Measurements from ENCODE around the gene TRIM24. TPM values are rescaled to one million over a fixed set of nuclear protein-coding genes. Genes with fewer than 3 reads are reported as not detected.

TRIM24 gene
- total and polyA plus RNA-seq, 2 experiments from 2014 or later: 47.8 to 63.1 TPM

DNA sequence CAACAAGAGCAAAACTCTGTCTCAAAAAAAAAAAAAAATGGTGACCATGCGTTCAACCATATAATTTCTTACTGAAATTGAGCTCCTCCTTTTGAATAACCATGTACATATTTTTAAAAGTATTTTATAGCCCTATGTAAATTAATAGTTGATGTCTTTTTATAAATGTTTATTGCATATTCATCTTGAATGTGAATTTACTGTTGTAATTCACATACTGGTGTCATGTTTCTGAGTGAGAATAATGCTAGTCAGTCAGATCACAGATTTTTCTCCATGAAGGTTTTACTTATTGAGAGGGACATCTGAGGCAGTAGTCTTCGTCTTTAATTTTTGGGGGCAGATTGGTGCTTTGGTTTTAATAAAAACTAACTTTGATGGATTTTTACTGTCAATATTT lies 128.9 kb downstream of the TRIM24 start:
- Histone ChIP-seq H3K4me1 (ENCODE audit: insufficient read depth) (no peaks in the 10 kb centered on the region), H3K79me2 (no peaks in the 10 kb centered on the region), H3K36me3 (replicated peaks; ENCODE audit: insufficient read depth, low read depth) (no peaks in the 10 kb centered on the region), H3K4me2 (no peak overlapping the region), H2AFZ (no peak overlapping the region), H3K4me3 (no peak overlapping the region), H3K27me3 (no peaks in the 10 kb centered on the region), H3K9me2 (replicated peaks; ENCODE audit: insufficient read depth) (no peaks in the 10 kb centered on the region), H4K20me1 (ENCODE audit: insufficient read depth, poor library complexity, severe bottlenecking) (no peaks in the 10 kb centered on the region), H3K9me3 (ENCODE audit: low read depth) (no peaks in the 10 kb centered on the region), H3K27ac (no peak overlapping the region)
- WGBS (ENCODE audit: low lambda C conversion rate, missing lambda C conversion rate): 100% methylated on average over 2 of the region's 2 CpGs
- TF ChIP-seq EZH2 (IDR thresholded peaks at IDR 0.05; ENCODE audit: borderline replicate concordance): no peak
- TF ChIP-seq, protein P1, sequence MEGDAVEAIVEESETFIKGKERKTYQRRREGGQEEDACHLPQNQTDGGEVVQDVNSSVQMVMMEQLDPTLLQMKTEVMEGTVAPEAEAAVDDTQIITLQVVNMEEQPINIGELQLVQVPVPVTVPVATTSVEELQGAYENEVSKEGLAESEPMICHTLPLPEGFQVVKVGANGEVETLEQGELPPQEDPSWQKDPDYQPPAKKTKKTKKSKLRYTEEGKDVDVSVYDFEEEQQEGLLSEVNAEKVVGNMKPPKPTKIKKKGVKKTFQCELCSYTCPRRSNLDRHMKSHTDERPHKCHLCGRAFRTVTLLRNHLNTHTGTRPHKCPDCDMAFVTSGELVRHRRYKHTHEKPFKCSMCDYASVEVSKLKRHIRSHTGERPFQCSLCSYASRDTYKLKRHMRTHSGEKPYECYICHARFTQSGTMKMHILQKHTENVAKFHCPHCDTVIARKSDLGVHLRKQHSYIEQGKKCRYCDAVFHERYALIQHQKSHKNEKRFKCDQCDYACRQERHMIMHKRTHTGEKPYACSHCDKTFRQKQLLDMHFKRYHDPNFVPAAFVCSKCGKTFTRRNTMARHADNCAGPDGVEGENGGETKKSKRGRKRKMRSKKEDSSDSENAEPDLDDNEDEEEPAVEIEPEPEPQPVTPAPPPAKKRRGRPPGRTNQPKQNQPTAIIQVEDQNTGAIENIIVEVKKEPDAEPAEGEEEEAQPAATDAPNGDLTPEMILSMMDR (IDR thresholded peaks at IDR 0.05; ENCODE audit: poor library complexity): no peak
- TF ChIP-seq EZH2phosphoT487 (IDR thresholded peaks at IDR 0.05; ENCODE audit: low read depth, severe bottlenecking, unreplicated experiment): no peak
- no peak for DNase-seq (ENCODE audit: low spot score)

- no peaks in the 10 kb centered on the region for H3K36me3 ChIP-seq (replicated peaks; ENCODE audit: insufficient read depth, low read depth)
- no peaks in the 10 kb centered on the region for H3K27me3 ChIP-seq
- H3K4me3 ChIP-seq: no peak overlapping the region
- 86% methylated on average over 1 of the region's 1 CpG for WGBS (ENCODE audit: low lambda C conversion rate, missing lambda C conversion rate)
- DNase-seq (ENCODE audit: low spot score): no peak
- TF ChIP-seq EZH2phosphoT487 (IDR thresholded peaks at IDR 0.05; ENCODE audit: low read depth, severe bottlenecking, unreplicated experiment): no peak
- TF ChIP-seq, protein P1 (IDR thresholded peaks at IDR 0.05; ENCODE audit: poor library complexity): no peak
- no peak for TF ChIP-seq EZH2 (IDR thresholded peaks at IDR 0.05; ENCODE audit: borderline replicate concordance)
- no peak overlapping the region for H3K27ac ChIP-seq
- H4K20me1 ChIP-seq (ENCODE audit: insufficient read depth, poor library complexity, severe bottlenecking): no peaks in the 10 kb centered on the region
- no peaks in the 10 kb centered on the region for H3K79me2 ChIP-seq
- H3K9me2 ChIP-seq (replicated peaks; ENCODE audit: insufficient read depth): no peaks in the 10 kb centered on the region
- H3K4me1 ChIP-seq (ENCODE audit: insufficient read depth): no peaks in the 10 kb centered on the region
- no peaks in the 10 kb centered on the region for H3K9me3 ChIP-seq (ENCODE audit: low read depth)
- H3K4me2 ChIP-seq: no peak overlapping the region
- no peak overlapping the region for H2AFZ ChIP-seq
These were observed 130.1 kb downstream of the TRIM24 start for GRCh38 chr7:138590154-138590553.

DNA sequence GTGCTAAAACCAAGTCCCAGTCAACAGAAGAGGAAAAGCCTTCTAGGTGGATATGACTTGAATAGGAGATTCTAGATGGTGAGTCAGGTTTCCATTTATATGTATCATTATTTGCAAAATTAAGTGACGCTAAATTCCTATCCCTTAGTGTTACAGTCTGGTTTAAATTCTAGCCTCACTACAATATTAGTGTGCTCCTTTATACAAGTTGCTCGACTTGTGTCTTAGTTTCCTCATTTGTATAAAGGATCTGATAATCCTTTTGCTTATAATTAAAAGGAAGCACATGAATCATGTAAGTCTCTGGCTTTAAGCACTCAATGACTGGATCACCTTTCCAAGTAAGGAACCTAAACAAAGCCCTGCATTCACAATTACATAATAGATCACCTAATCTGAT lies 135.4 kb downstream of the TRIM24 start:
- H4K20me1 ChIP-seq (ENCODE audit: insufficient read depth, poor library complexity, severe bottlenecking): no peaks in the 10 kb centered on the region
- no peaks in the 10 kb centered on the region for H3K27me3 ChIP-seq
- no peak overlapping the region for H3K4me2 ChIP-seq
- no peaks in the 10 kb centered on the region for H3K79me2 ChIP-seq
- no peaks in the 10 kb centered on the region for H3K4me1 ChIP-seq (ENCODE audit: insufficient read depth)
- no peak for DNase-seq (ENCODE audit: low spot score)
- H3K9me3 ChIP-seq (ENCODE audit: low read depth): no peaks in the 10 kb centered on the region
- TF ChIP-seq EZH2phosphoT487 (IDR thresholded peaks at IDR 0.05; ENCODE audit: low read depth, severe bottlenecking, unreplicated experiment): no peak
- TF ChIP-seq, protein P1 (IDR thresholded peaks at IDR 0.05; ENCODE audit: poor library complexity): no peak
- no peak for TF ChIP-seq EZH2 (IDR thresholded peaks at IDR 0.05; ENCODE audit: borderline replicate concordance)
- WGBS (ENCODE audit: low lambda C conversion rate, missing lambda C conversion rate): 88% methylated on average over 2 of the region's 2 CpGs
- no peak overlapping the region for H2AFZ ChIP-seq
- no peak overlapping the region for H3K27ac ChIP-seq
- no peaks in the 10 kb centered on the region for H3K36me3 ChIP-seq (replicated peaks; ENCODE audit: insufficient read depth, low read depth)
- H3K4me3 ChIP-seq: no peak overlapping the region
- no peaks in the 10 kb centered on the region for H3K9me2 ChIP-seq (replicated peaks; ENCODE audit: insufficient read depth)

- Histone ChIP-seq H4K20me1 (ENCODE audit: insufficient read depth, poor library complexity, severe bottlenecking) (no peaks in the 10 kb centered on the region), H3K9me2 (replicated peaks; ENCODE audit: insufficient read depth) (no peaks in the 10 kb centered on the region), H3K4me2 (no peak overlapping the region), H3K4me3 (no peak overlapping the region), H3K36me3 (replicated peaks; ENCODE audit: insufficient read depth, low read depth) (no peaks in the 10 kb centered on the region), H3K79me2 (no peaks in the 10 kb centered on the region), H3K4me1 (ENCODE audit: insufficient read depth) (peaks cover 20% of the 10 kb centered on the region), H3K9me3 (ENCODE audit: low read depth) (no peaks in the 10 kb centered on the region), H3K27ac (no peak overlapping the region), H2AFZ (no peak overlapping the region), H3K27me3 (no peaks in the 10 kb centered on the region)
- WGBS (ENCODE audit: low lambda C conversion rate, missing lambda C conversion rate): 67% methylated on average over 1 of the region's 1 CpG
- DNase-seq (ENCODE audit: low spot score): no peak
- TF ChIP-seq, protein P1 (IDR thresholded peaks at IDR 0.05; ENCODE audit: poor library complexity): no peak
- TF ChIP-seq EZH2phosphoT487 (IDR thresholded peaks at IDR 0.05; ENCODE audit: low read depth, severe bottlenecking, unreplicated experiment) (no peak), EZH2 (IDR thresholded peaks at IDR 0.05; ENCODE audit: borderline replicate concordance) (no peak)
These were observed 142.4 kb downstream of the TRIM24 start for GRCh38 chr7:138602451-138602850.

Data from hepatocyte (in vitro differentiated cells).